ENCODE measurements around the gene ICA1.

The ICA1 gene

GRCh38 chr7:8255680-8256655 lies 6.0 kb downstream of the ICA1 start:
- DNase-seq (ENCODE audit: low read depth, low spot score): no peak
- in situ Hi-C loops (cut with HindIII; ENCODE audit: low sequenced_read_pairs): no loop called here
- TF ChIP-seq CTCF (IDR thresholded peaks at IDR 0.05; ENCODE audit: low read depth, low read length): no peak
- no peak overlapping the region for H3K4me3 ChIP-seq (ENCODE audit: low read depth, low read length)

GRCh38 chr7:8254667-8255066 lies 7.3 kb downstream of the ICA1 start:
- DNase-seq (ENCODE audit: low read depth, low spot score): no peak
- in situ Hi-C loops (cut with HindIII; ENCODE audit: low sequenced_read_pairs): no loop called here
- H3K4me3 ChIP-seq (ENCODE audit: low read depth, low read length): no peak overlapping the region
- TF ChIP-seq CTCF (IDR thresholded peaks at IDR 0.05; ENCODE audit: low read depth, low read length): no peak

- no peak for TF ChIP-seq CTCF (IDR thresholded peaks at IDR 0.05; ENCODE audit: low read depth, low read length)
- no peak overlapping the region for H3K4me3 ChIP-seq (ENCODE audit: low read depth, low read length)
- DNase-seq (ENCODE audit: low read depth, low spot score): no peak
- in situ Hi-C loops (cut with HindIII; ENCODE audit: low sequenced_read_pairs): no loop called here
Measured at GRCh38 chr7:8254215-8254614, 7.8 kb downstream of the ICA1 start.

GRCh38 chr7:8251195-8251594 lies 10.8 kb downstream of the ICA1 start:
- no peak for DNase-seq (ENCODE audit: low read depth, low spot score)
- H3K4me3 ChIP-seq (ENCODE audit: low read depth, low read length): no peak overlapping the region
- TF ChIP-seq CTCF (IDR thresholded peaks at IDR 0.05; ENCODE audit: low read depth, low read length): no peak
- in situ Hi-C loops (cut with HindIII; ENCODE audit: low sequenced_read_pairs): no loop called here

GRCh38 chr7:8250547-8250946 lies 11.4 kb downstream of the ICA1 start:
- no peak for DNase-seq (ENCODE audit: low read depth, low spot score)
- in situ Hi-C loops (cut with HindIII; ENCODE audit: low sequenced_read_pairs): no loop called here
- no peak for TF ChIP-seq CTCF (IDR thresholded peaks at IDR 0.05; ENCODE audit: low read depth, low read length)
- no peak overlapping the region for H3K4me3 ChIP-seq (ENCODE audit: low read depth, low read length)

- in situ Hi-C loops (cut with HindIII; ENCODE audit: low sequenced_read_pairs): no loop called here
- no peak for DNase-seq (ENCODE audit: low read depth, low spot score)
- no peak for TF ChIP-seq CTCF (IDR thresholded peaks at IDR 0.05; ENCODE audit: low read depth, low read length)
- H3K4me3 ChIP-seq (ENCODE audit: low read depth, low read length): no peak overlapping the region
Measured at GRCh38 chr7:8249121-8249520, 12.8 kb downstream of the ICA1 start.

All from astrocyte of the spinal cord (primary cell).